GM19239 (cell line): Measurements from ENCODE around the gene SLC12A8.

Experiments
- DNase-seq: peaks from one replicate; pipeline ENCODE4 v3.0.0; 2011; ENCODE audit warnings: low spot score; ENCODE audit not compliant: insufficient read length
- FAIRE-seq: peaks from 2 replicates; lab custom pipeline; 2011; peaks lifted over from hg19 to GRCh38; lab: Jason Lieb, UNC

SLC12A8 gene

GRCh38 chr3:125120379-125121122 lies 92.0 kb downstream of the SLC12A8 start:
- DNase-seq (no peak), FAIRE-seq (no peak)

- DNase-seq (no peak), FAIRE-seq (peak; percentile 79)
These were observed 92.7 kb downstream of the SLC12A8 start for GRCh38 chr3:125119752-125120378.

DNA sequence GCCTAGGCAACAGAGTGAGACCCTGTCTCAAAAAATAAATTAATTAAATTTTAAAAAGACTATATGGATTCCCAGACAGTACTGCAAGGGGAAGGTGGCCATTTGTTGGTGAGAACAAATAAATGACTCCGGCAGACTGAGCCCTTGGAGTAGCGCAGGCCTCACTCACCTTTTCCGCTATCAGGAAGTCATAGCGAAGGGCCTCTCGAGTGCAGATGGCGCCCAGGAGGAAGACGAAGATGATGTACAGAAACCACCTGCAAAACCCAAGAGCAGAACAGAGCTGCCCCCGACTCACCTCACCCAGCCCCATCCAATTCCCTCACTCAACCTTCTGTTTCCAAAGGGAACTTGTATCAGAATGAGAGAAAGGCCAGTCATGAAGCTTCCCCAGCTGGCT lies 93.9 kb downstream of the SLC12A8 start:
- no peak for DNase-seq
- no peak for FAIRE-seq

GRCh38 chr3:125117631-125118191 lies 94.8 kb downstream of the SLC12A8 start:
- FAIRE-seq (no peak), DNase-seq (no peak)

DNA sequence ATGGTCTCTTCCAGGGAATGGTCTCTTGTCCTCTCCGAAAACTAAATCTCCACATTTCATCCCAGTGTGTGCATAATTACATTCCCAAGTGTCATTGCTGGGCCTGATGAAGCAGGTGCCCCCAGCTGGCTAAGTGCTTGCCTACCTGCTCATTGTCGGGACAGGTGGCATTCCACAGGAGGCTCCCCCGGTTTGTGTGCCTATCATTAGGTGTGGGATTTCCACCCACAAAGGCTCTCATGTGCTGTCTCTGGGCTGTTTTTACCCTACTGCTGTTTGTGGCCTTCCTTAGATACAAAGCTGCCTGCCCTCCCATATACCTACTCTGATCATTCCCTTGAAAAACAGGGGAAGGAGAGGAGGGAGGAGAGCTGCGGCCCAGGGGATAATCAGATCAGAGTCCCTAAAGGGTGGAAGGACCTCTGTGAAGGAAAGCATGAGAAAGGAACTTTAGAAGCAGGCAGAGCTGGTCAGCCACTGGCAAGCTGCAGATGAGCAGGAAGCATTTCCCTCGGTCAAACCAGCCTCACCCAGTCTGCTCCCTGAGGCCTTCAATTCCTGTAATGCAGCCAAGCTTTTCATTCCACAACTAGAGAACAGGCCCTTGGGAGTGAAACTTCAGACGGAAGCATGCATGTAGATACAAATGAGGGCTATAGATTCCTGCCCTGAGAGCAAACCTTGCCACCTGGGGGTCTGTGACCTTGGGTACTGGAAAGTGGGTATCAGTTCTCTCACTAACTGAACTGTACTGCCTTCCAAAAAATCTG lies 96.1 kb downstream of the SLC12A8 start:
- no peak for DNase-seq
- no peak for FAIRE-seq

DNA sequence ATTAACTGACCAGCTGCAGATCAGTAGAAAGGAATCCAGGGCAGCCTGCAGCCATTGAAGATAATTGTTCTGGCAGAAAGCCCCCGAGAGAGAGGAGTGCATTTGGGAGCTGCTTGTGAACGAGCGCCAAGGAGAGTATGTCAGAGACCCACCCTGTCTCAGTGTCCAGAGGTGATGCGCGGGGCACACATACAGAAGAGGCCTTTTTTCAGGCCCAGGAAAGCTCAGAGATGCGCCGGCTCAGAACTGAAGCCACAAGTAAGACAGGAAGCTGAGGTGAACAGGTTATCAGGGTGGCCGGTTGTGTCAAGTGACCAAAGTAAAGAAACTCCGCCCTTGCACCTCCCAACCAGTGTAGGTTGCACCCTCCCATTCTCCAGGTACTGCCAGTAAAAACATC lies 96.9 kb downstream of the SLC12A8 start:
- DNase-seq (no peak), FAIRE-seq (no peak)

DNA sequence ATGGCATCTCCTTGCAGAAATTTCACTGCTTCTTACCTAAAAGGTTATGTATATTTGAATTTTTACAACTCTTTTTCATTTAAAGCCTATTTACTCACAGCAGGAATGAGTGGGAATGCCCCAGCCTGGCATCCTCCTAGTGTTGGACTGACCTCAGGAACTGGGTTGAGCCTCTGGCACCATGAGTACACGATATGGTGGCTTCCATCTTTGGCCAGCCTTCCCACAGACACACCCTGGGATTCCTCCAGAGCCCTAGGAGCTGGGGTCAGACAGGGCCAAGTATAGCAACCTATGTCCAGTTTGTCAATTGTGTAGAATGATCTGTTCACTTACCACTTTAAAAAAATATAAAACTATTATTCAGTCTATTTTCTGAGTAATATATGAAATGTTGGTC lies 99.6 kb downstream of the SLC12A8 start:
- DNase-seq (no peak), FAIRE-seq (no peak)

DNA sequence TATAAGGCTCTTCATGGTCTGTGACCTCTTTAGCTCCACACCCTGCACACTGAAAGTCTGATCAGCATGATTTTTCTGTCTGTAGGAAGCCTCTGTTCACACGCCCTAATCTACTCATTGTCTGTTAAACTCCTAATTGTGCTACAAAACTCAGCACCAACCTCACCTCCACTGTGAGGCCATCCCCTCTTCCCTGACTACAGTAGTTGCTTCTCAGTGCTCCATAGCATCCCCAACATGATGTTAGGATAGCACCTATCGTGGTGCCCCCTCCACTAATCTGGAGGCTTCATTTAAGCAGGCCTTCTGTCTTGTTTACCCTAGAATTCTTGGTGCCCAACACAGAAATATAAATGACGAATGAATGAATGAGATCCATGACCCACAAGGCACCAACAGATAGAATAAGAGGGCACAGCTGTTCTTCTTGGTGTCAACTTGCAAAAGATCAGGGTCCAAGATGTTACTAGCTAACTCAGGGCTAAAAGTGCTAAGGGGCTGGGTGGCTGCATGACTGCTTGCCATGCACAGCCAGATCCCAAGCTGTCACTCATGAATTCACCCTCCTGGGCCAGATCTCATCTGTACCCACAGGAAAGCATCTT lies 101.6 kb downstream of the SLC12A8 start:
- FAIRE-seq (peak; percentile 76), DNase-seq (no peak)

GRCh38 chr3:125110016-125110875 lies 102.3 kb downstream of the SLC12A8 start:
- FAIRE-seq = peak; percentile 33
- no peak for DNase-seq

- no peak for DNase-seq
- FAIRE-seq = peak; percentile 49
These were observed 103.0 kb downstream of the SLC12A8 start for GRCh38 chr3:125109536-125109925.

GRCh38 chr3:125108833-125109535 lies 103.6 kb downstream of the SLC12A8 start:
- FAIRE-seq (peak; percentile 44), DNase-seq (no peak)

DNA sequence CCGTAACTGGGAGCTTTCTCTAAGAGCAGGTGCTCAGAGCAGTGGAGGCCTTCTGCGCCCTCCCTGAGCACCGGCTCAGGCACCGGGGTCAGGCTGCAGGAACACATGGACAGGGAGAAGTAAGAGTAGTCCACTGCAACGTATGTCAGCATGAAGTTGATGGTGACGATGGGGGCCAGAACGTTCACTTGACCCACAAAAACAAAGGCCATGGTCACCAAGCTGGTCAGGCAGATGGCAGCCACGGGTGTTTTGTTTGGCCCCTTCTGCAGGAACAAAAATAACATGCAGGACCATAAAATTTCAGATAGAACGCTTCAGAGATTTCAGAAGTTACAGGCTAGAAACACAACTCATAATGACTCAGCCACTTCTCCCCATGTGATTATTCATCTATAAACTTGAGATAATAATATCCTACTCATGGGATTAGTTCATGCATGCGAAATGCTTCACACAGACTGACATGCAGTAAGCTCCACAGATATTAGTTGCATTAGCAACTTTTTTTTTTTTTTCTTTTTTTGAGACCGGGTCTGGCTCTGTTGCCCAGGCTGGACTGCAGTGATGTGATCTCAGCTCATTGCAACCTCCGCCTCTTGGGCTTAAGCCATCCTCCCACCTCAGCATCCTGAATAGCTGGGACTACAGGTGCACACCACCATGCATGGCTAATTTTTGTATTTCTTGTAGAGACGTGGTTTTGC lies 104.5 kb downstream of the SLC12A8 start:
- no peak for DNase-seq
- FAIRE-seq = peak; percentile 94

GRCh38 chr3:125107363-125107762 lies 105.2 kb downstream of the SLC12A8 start:
- DNase-seq (no peak), FAIRE-seq (peak; percentile 11)

GRCh38 chr3:125105116-125105515 lies 107.4 kb downstream of the SLC12A8 start:
- peak; percentile 37 for FAIRE-seq
- no peak for DNase-seq

GRCh38 chr3:125104639-125105038 lies 107.9 kb downstream of the SLC12A8 start:
- peak; percentile 8 for FAIRE-seq

GRCh38 chr3:125103406-125103805 lies 109.1 kb downstream of the SLC12A8 start:
- FAIRE-seq (no peak), DNase-seq (no peak)

More at GRCh38 chr3:125104639-125105038, 107.9 kb downstream of the SLC12A8 start:
- no peak for DNase-seq

DNA sequence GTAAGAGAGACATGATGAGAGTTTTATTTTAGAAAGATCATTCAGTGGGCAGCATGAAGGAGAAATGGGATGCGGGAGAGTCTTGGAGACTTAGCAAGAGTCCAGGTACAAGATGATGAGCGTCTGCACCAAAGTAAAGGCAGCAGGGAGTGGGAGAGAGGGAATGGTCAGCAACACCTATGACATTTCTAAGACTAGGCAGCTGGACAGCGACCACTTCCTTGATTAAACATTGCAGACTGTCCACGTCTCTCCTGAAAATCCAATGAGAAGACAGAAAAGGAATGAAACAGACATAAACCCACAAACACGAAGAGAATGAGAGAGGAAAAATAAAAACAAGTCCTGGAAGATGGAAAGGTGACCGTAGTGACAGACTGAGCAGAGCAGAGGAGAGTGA lies 110.1 kb downstream of the SLC12A8 start:
- DNase-seq (no peak), FAIRE-seq (no peak)

- FAIRE-seq = no peak
These were observed 113.8 kb downstream of the SLC12A8 start for GRCh38 chr3:125098611-125099291.

More at GRCh38 chr3:125098611-125099291, 113.8 kb downstream of the SLC12A8 start:
- DNase-seq = no peak
